ENCODE results near the gene ETHE1.

GRCh38 chr19:43503501-43504425 lies 23.2 kb downstream of the ETHE1 start:
- TF ChIP-seq MAX (IDR thresholded peaks at IDR 0.05) (peak; percentile 27; the same call in 1 of the 2 replicates), CTCF (IDR thresholded peaks at IDR 0.05) (peak; percentile 56; the same call in 2 of the 3 replicates), ZFP36 (IDR thresholded peaks at IDR 0.05; ENCODE audit: borderline replicate concordance, partially characterized antibody) (no peak)
